GM19023 (cell line): ENCODE measurements around the gene GNMT.

ENCODE experiments used
- ATAC-seq: cut with Tn5 transposase; IDR thresholded peaks from one replicate; pipeline ENCODE4 v1.9.1; 2021; ENCODE audit warnings: mild to moderate bottlenecking, moderate library complexity; ENCODE audit not compliant: unreplicated experiment

GNMT gene

DNA sequence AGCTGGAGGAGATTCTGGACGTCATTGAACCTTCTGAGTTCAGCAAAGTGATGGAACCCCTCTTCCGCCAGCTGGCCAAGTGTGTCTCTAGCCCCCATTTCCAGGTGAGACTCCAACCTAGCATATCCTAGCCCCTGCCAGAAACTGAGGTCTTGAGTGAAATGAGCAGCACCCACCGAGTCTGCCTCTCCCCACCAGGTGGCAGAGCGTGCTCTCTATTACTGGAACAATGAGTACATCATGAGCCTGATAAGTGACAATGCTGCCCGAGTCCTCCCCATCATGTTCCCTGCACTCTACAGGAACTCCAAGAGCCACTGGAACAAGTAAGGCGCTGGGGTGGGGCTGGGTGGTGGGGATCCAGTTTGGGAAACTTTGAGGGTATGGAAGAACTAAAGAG lies 48.6 kb downstream of the GNMT start:
- no peak for ATAC-seq

DNA sequence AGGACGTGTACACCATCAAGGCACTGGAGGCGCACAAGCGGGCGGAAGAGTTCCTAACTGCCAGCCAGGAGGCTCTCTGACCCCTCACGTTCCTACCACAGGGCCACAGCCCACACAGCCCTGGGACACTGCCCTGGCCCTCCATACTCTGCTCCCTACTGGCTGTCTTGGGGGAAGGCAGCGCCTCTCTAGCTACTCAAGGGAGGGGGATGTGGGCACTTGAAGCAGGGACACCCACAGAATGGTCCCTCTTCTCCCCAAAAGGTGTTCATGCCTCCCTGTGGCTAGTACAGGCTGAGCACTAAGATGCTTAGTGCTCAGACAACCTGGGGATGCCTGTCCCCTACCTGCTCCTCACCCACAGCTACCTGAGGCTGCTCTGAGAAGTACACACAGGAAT lies 50.7 kb downstream of the GNMT start:
- ATAC-seq = no peak

DNA sequence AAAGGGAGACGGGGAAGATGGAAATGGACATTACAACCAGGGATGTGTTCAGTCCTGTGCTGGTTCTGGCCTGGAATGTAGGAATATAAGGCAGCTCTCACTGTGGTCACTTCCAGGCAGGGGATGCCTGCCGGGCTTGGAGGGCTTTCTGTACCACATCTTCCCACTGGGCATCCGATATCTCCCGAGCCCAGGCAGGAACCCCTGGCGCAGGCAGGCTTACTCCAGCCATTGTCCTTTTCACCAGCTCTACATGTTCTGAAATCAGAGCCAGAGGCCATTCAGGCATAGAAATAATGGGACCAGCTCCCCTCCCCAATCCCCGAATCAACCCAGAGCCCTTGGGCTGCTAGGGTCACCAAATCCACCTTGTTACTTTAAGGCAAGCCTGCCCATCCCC lies 51.8 kb downstream of the GNMT start:
- ATAC-seq = no peak

DNA sequence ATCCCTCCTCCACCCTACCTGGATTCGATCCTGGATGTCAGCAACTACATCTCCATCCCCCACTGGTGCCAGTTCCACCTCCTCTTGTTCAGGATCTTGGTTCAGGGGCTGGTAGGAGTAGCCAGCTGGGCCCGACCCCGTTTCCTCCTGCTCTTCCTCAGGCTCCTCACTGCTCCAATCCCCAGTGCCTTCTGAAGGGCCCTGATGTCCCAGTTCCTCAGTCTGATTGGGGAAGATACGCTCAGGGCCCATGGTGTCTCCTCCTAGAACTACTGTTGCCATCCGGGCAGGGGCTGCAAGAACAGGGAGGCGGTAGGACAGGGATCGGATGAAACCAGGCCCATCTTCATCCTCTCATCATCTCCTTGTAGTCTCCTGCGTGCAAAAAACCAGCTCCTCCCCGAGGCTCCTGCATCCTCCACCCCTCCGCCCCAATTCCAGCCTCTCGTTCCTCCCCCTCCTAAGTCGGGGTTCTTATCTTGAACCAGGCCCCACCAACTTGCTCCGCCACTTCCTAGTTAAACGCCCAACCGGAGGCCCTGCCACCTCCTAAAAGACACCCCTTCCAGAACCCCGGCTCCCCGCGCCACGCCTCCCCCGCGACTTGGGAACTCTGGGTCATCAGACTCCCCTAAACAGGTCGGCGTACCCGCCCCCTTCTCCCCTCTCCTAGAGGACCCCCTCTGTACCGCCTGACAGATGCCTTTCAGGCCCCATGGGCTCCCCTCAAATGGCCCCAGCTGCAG lies 52.7 kb downstream of the GNMT start:
- ATAC-seq = no peak
